HK-2 (cell line): ENCODE data around the gene GPC6.
"Not testable (repeated sequence)": the region's sequence is repeated elsewhere in the genome, so short reads cannot be mapped to it uniquely, and the experiment has no call there.

Experiments used
- DNase-seq: peaks from one replicate; pipeline ENCODE4 v3.0.0-alpha.2; 2018; ENCODE audit not compliant: unreplicated experiment

Gene GPC6

GRCh38 chr13:94298346-94298745, 1071.7 kb downstream of the GPC6 start:
- no peak for DNase-seq

- no peak for DNase-seq
Measured at GRCh38 chr13:94300401-94300800, 1073.8 kb downstream of the GPC6 start.

GRCh38 chr13:94301487-94301886, 1074.9 kb downstream of the GPC6 start:
- DNase-seq: no peak

GRCh38 chr13:94302847-94303565, 1076.4 kb downstream of the GPC6 start:
- not testable (repeated sequence) for DNase-seq

- no peak for DNase-seq
Measured at GRCh38 chr13:94303644-94304174, 1077.1 kb downstream of the GPC6 start.

GRCh38 chr13:94305033-94305432, 1078.4 kb downstream of the GPC6 start:
- no peak for DNase-seq

GRCh38 chr13:94305463-94305862, 1078.9 kb downstream of the GPC6 start:
- no peak for DNase-seq

GRCh38 chr13:94305934-94306333, 1079.3 kb downstream of the GPC6 start:
- DNase-seq: no peak

GRCh38 chr13:94308832-94309231, 1082.2 kb downstream of the GPC6 start:
- DNase-seq: no peak

- DNase-seq: no peak
Measured at GRCh38 chr13:94309576-94309975, 1083.0 kb downstream of the GPC6 start.

- peak; percentile 7 for DNase-seq
Measured at GRCh38 chr13:94309997-94310855, 1083.6 kb downstream of the GPC6 start.

- no peak for DNase-seq
Measured at GRCh38 chr13:94311893-94312292, 1085.3 kb downstream of the GPC6 start.

GRCh38 chr13:94312511-94313216, 1086.1 kb downstream of the GPC6 start:
- no peak for DNase-seq

- no peak for DNase-seq
Measured at GRCh38 chr13:94313321-94313910, 1086.8 kb downstream of the GPC6 start.

GRCh38 chr13:94313926-94314325, 1087.3 kb downstream of the GPC6 start:
- DNase-seq: no peak

- DNase-seq: no peak
Measured at GRCh38 chr13:94315188-94315587, 1088.6 kb downstream of the GPC6 start.

- no peak for DNase-seq
Measured at GRCh38 chr13:94317063-94317491, 1090.5 kb downstream of the GPC6 start.

- DNase-seq: no peak
Measured at GRCh38 chr13:94318418-94318817, 1091.8 kb downstream of the GPC6 start.

GRCh38 chr13:94319501-94319900, 1092.9 kb downstream of the GPC6 start:
- DNase-seq: no peak

GRCh38 chr13:94322925-94323763, 1096.5 kb downstream of the GPC6 start:
- DNase-seq: no peak
